Measurements from ENCODE around the gene TSPAN18. TPM values are rescaled to one million over a fixed set of nuclear protein-coding genes. Genes with fewer than 3 reads are reported as not detected.

Gene TSPAN18
- total RNA-seq, 2 experiments from 2014 or later: 22.9 to 23.5 TPM

DNA sequence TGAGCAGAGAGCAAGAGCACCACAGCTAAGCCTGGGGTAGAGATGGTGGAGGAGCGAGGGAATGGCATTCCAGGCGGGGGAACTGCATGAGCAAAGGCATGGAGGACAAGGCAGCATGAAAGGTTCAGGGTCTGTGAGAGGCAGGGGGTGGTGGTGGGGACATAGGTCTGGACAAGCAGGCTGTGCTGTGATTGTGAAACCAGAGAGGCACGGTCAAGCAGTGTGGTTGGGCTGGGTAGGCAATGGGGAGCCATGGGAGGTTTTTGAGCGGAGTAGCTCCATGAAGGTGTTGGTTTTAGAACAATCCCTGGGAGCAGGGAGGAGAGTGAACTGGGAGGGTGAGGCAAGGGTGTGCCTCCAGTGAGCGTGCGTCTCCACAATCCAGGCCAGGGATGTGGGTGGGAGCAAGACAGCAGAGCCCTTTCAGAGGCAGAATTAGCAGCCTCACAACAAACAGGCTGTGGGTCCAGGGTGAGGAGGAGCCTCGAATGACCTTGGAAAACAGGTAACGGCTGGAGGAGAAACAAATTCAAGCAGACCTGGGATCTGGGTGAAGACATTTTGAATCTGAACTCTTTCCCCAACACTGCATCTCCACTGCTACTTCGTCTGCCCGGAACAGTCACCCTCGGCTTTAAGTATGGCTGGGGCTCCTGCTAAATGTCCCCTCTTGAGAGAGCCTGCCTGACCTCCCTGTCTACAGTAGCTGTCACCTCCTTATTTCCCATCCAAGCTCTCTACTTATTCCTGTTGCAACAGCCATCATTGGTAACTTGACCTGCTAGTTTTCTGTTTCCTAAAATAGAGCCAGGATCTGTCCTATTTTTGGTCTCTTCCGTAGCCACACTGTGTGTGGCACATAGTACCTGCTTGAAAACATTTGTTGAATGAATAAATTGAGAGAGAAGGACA is 27.0 kb upstream of the TSPAN18 start:
- Mint-ChIP-seq H3K4me3 (no peak overlapping the region), H3K9me3 (peaks cover 2% of the 10 kb centered on the region), H3K27me3 (peaks cover 4% of the 10 kb centered on the region), H3K36me3 (ENCODE audit: low read depth) (no peaks in the 10 kb centered on the region), H3K27ac (no peak overlapping the region), H3K4me1 (peaks cover 2% of the 10 kb centered on the region)
- no peak for DNase-seq
- ChIA-PET POLR2A (no interaction called here), CTCF (no interaction called here)

- Mint-ChIP-seq H3K4me3 (no peak overlapping the region), H3K27ac (no peak overlapping the region), H3K36me3 (ENCODE audit: low read depth) (no peaks in the 10 kb centered on the region), H3K4me1 (no peaks in the 10 kb centered on the region), H3K9me3 (peaks cover 2% of the 10 kb centered on the region), H3K27me3 (peaks cover 4% of the 10 kb centered on the region)
- ChIA-PET POLR2A (no interaction called here), CTCF (no interaction called here)
- no peak for DNase-seq
Measured at GRCh38 chr11:44701276-44701675, 25.5 kb upstream of the TSPAN18 start.

DNA sequence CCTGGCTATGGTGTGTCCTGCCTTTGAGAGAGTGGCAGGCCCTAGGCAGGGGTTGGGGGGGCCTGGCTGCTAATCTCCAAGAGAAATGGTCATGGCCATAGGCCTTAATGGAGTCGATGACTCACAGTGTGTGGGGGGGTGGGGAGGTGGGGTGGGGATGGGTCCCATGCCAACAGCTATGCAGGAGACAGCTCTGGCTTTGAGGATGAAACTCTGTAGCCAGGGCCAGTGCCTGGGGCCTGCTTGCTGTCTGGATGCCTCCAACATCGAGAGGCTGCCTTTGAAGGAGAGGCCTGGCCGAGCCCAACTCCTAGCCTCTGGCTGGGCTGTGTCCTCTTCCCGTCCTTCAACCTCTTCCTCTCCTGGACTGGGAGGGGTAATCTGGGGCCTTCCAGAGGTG is 23.9 kb upstream of the TSPAN18 start:
- ChIA-PET POLR2A (no interaction called here), CTCF (no interaction called here)
- Mint-ChIP-seq H3K4me3 (no peak overlapping the region), H3K27ac (no peak overlapping the region), H3K4me1 (no peaks in the 10 kb centered on the region), H3K27me3 (peaks cover 4% of the 10 kb centered on the region), H3K9me3 (peaks cover 5% of the 10 kb centered on the region), H3K36me3 (ENCODE audit: low read depth) (no peaks in the 10 kb centered on the region)
- DNase-seq: no peak

- Mint-ChIP-seq H3K9me3 (peaks cover 9% of the 10 kb centered on the region), H3K36me3 (ENCODE audit: low read depth) (no peaks in the 10 kb centered on the region), H3K27me3 (peaks cover 10% of the 10 kb centered on the region), H3K27ac (no peak overlapping the region), H3K4me3 (no peak overlapping the region), H3K4me1 (peaks cover 12% of the 10 kb centered on the region)
- POLR2A ChIA-PET: no interaction called here
- CTCF ChIA-PET: no interaction called here
- DNase-seq: no peak
Measured at GRCh38 chr11:44707094-44707493, 19.7 kb upstream of the TSPAN18 start.

- Mint-ChIP-seq H3K9me3 (peaks cover 9% of the 10 kb centered on the region), H3K4me1 (peaks cover 12% of the 10 kb centered on the region), H3K36me3 (ENCODE audit: low read depth) (no peaks in the 10 kb centered on the region), H3K27ac (no peak overlapping the region), H3K4me3 (no peak overlapping the region), H3K27me3 (peaks cover 10% of the 10 kb centered on the region)
- POLR2A ChIA-PET: no interaction called here
- no peak for DNase-seq
- CTCF ChIA-PET: no interaction called here
Measured at GRCh38 chr11:44708009-44708408, 18.8 kb upstream of the TSPAN18 start.

- H3K4me3 Mint-ChIP-seq: no peak overlapping the region
- ChIA-PET POLR2A (no interaction called here), CTCF (interaction anchor here (1.8 kb wide), 1 partner anchor 24 kb away, joined by 4 read pairs; no protein-coding TSS in a partner anchor)
- H3K4me1 Mint-ChIP-seq: peaks cover 12% of the 10 kb centered on the region
- DNase-seq: no peak
- H3K36me3 Mint-ChIP-seq (ENCODE audit: low read depth): no peaks in the 10 kb centered on the region
- no peak overlapping the region for H3K27ac Mint-ChIP-seq
- peaks cover 11% of the 10 kb centered on the region for H3K27me3 Mint-ChIP-seq
- H3K9me3 Mint-ChIP-seq: peaks cover 9% of the 10 kb centered on the region
Measured at GRCh38 chr11:44708523-44709280, 18.1 kb upstream of the TSPAN18 start.

DNA sequence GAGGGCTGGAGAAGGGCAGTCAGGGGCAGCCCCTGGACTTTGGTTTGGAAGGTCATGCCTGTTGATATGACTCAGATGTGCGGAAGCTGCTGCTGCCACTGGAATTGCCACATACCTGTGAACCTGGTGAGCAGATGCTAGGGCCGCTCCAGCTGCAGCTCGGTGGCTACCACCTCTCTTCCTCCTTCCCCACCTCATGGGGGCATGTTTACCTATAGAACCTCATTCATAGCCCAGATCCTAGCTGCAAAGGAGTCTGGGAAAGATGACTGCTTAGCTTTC is 17.5 kb upstream of the TSPAN18 start:
- peaks cover 7% of the 10 kb centered on the region for H3K9me3 Mint-ChIP-seq
- H3K4me3 Mint-ChIP-seq: no peak overlapping the region
- peaks cover 12% of the 10 kb centered on the region for H3K4me1 Mint-ChIP-seq
- no peaks in the 10 kb centered on the region for H3K36me3 Mint-ChIP-seq (ENCODE audit: low read depth)
- no peak overlapping the region for H3K27ac Mint-ChIP-seq
- no peak for DNase-seq
- CTCF ChIA-PET: interaction anchor here (1.8 kb wide), 1 partner anchor 24 kb away, joined by 4 read pairs; no protein-coding TSS in a partner anchor
- peaks cover 15% of the 10 kb centered on the region for H3K27me3 Mint-ChIP-seq
- POLR2A ChIA-PET: no interaction called here

DNA sequence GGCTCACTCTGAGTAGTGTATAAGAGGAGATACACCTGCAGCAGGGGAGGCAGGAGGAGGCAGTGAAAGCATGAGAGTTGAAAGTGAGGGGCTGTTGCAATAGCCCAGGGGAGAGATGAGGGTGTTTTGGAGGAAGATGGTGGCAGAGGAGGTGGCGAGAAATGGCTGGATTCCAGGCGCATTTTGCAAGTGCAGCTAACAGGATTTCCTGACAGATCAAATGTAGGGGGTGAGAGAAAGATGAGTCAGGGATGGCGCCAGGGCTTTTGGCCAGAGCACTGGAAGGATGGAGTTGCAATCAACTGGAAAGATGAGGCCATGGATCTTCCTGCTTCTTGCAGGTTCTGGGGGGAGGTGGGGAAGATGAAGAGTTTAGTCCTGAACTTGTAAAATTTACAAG is 16.8 kb upstream of the TSPAN18 start:
- Mint-ChIP-seq H3K36me3 (ENCODE audit: low read depth) (no peaks in the 10 kb centered on the region), H3K27ac (no peak overlapping the region), H3K4me1 (peaks cover 12% of the 10 kb centered on the region), H3K9me3 (peaks cover 8% of the 10 kb centered on the region), H3K4me3 (no peak overlapping the region), H3K27me3 (peaks cover 15% of the 10 kb centered on the region)
- ChIA-PET POLR2A (no interaction called here), CTCF (interaction anchor here (1.8 kb wide), 1 partner anchor 25 kb away, joined by 4 read pairs; no protein-coding TSS in a partner anchor)
- DNase-seq: no peak

DNA sequence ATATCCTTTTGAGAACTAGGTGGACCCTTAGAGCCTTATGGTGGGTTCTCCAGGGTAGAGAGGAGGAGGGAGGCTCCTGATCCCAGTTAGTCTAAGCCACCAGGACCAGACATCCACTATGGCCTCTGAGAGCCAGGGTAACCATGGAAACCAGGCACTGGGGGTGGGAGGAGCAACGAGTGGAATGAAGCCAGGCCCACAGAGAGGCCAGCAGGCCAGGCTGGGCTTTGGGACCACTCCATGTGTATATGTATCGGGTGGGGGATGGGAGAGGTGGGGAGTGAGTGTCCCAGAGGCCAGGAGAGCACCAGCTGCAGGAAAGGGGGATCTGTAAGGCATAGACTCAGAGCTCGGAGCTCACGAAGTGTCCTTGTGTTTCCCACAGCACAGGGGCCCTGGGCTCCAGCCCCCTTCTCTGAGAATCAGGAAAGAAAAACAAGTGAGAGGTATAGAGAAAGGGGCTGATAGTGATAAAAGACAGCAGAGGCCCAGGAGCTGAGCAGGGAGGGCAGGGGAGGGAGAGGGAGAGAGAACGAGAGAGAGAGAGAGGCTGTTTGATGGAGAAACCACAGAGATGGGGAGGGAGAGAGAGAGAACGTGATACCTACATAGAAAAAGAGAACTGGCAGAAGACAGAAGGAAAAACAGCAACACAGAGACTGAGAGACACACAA is 15.5 kb upstream of the TSPAN18 start:
- ChIA-PET CTCF (interaction anchor here (0.5 kb wide), 1 partner anchor 19 kb away, joined by 3 read pairs; no protein-coding TSS in a partner anchor), POLR2A (no interaction called here)
- Mint-ChIP-seq H3K4me3 (no peak overlapping the region), H3K27me3 (peaks cover 15% of the 10 kb centered on the region), H3K4me1 (peaks cover 12% of the 10 kb centered on the region), H3K9me3 (peaks cover 9% of the 10 kb centered on the region), H3K36me3 (ENCODE audit: low read depth) (no peaks in the 10 kb centered on the region), H3K27ac (no peak overlapping the region)
- no peak for DNase-seq

GRCh38 chr11:44711787-44712608 is 14.8 kb upstream of the TSPAN18 start:
- Mint-ChIP-seq H3K27me3 (peaks cover 17% of the 10 kb centered on the region), H3K9me3 (peaks cover 8% of the 10 kb centered on the region), H3K4me3 (no peak overlapping the region), H3K4me1 (peaks cover 12% of the 10 kb centered on the region), H3K27ac (no peak overlapping the region), H3K36me3 (ENCODE audit: low read depth) (no peaks in the 10 kb centered on the region)
- POLR2A ChIA-PET: no interaction called here
- CTCF ChIA-PET: interaction anchor here (0.6 kb wide), 1 partner anchor 1123 kb away, joined by 4 read pairs; no protein-coding TSS in a partner anchor
- no peak for DNase-seq

DNA sequence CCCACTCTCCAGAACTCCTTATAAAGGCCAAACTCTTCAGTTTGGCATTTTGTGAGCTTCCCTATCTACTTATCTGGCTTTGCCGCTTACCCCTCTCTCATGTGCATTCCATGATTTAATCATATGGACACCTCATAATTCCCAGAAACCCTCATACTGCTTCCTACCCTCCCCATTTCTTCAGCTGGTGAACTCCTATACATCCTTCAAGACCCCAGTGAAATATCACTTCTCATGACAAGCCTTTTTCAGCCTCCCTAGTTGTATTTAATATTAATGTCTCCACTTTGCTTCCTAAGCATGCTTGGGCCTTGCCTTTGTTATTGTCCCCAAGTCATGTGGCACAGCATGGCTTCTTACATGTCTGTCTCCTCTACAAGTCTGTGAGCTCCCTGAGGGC is 13.7 kb upstream of the TSPAN18 start:
- DNase-seq: no peak
- no peak overlapping the region for H3K4me3 Mint-ChIP-seq
- H3K27ac Mint-ChIP-seq: no peak overlapping the region
- peaks cover 17% of the 10 kb centered on the region for H3K27me3 Mint-ChIP-seq
- H3K4me1 Mint-ChIP-seq: peaks cover 12% of the 10 kb centered on the region
- CTCF ChIA-PET: interaction anchor here (0.6 kb wide), 1 partner anchor 1122 kb away, joined by 4 read pairs; no protein-coding TSS in a partner anchor
- peaks cover 5% of the 10 kb centered on the region for H3K9me3 Mint-ChIP-seq
- POLR2A ChIA-PET: no interaction called here
- no peaks in the 10 kb centered on the region for H3K36me3 Mint-ChIP-seq (ENCODE audit: low read depth)

- Mint-ChIP-seq H3K4me1 (peaks cover 5% of the 10 kb centered on the region), H3K4me3 (no peak overlapping the region), H3K27ac (no peak overlapping the region), H3K36me3 (ENCODE audit: low read depth) (no peaks in the 10 kb centered on the region), H3K9me3 (peaks cover 2% of the 10 kb centered on the region), H3K27me3 (peaks cover 15% of the 10 kb centered on the region)
- ChIA-PET CTCF (interaction anchor here (1.0 kb wide), 1 partner anchor 211 kb away, joined by 4 read pairs; no protein-coding TSS in a partner anchor), POLR2A (no interaction called here)
- DNase-seq: no peak
Measured at GRCh38 chr11:44716256-44716655, 10.5 kb upstream of the TSPAN18 start.
